GM13977 (cell line): ENCODE measurements around the gene TEX53.

Experiments used
- DNase-seq: peaks from one replicate; pipeline ENCODE4 v3.0.0; 2012; ENCODE audit warnings: low spot score
- CTCF ChIP-seq: IDR thresholded peaks from 2 replicates; pipeline ENCODE4 v1.5.1; 2012; ENCODE audit warnings: mild to moderate bottlenecking, control low read depth; ENCODE audit not compliant: insufficient read depth; ENCODE audit errors: extremely low read depth, missing control alignments
- in situ Hi-C: fragments of 300-500 bp; cut with MboI; formaldehyde crosslinking; loops from one replicate; pipeline ENCODE4 v1.12.0; 2022; ENCODE audit warnings: low sequenced_read_pairs, low pct_unique_long_range_greater_than_20kb, mixed read lengths, inconsistent platforms; ENCODE audit not compliant: unreplicated experiment

The TEX53 gene

GRCh38 chr9:114666851-114667250 is 9.2 kb upstream of the TEX53 start:
- TF ChIP-seq CTCF = no peak
- DNase-seq = no peak

GRCh38 chr9:114666401-114666800 is 8.8 kb upstream of the TEX53 start:
- no peak for DNase-seq
- TF ChIP-seq CTCF = no peak
- in situ Hi-C loops = no loop called here

More at GRCh38 chr9:114666851-114667250, 9.2 kb upstream of the TEX53 start:
- in situ Hi-C loops = no loop called here

GRCh38 chr9:114664181-114664580 is 6.6 kb upstream of the TEX53 start:
- no peak for DNase-seq
- in situ Hi-C loops = no loop called here
- no peak for TF ChIP-seq CTCF

- in situ Hi-C loops = no loop called here
- TF ChIP-seq CTCF = peak; percentile 80
- DNase-seq = peak; percentile 77
These were observed 4.7 kb upstream of the TEX53 start for GRCh38 chr9:114662081-114662989.

- in situ Hi-C loops = no loop called here
- no peak for DNase-seq
- no peak for TF ChIP-seq CTCF
These were observed 1.3 kb downstream of the TEX53 start for GRCh38 chr9:114656301-114656700.

GRCh38 chr9:114655689-114656088 is 1.9 kb downstream of the TEX53 start:
- DNase-seq = no peak
- in situ Hi-C loops = no loop called here
- TF ChIP-seq CTCF = no peak
